ENCODE results near the gene TTC22.
A peak's percentile ranks its signal among the peaks of the same experiment; 100 is the strongest.

DNA sequence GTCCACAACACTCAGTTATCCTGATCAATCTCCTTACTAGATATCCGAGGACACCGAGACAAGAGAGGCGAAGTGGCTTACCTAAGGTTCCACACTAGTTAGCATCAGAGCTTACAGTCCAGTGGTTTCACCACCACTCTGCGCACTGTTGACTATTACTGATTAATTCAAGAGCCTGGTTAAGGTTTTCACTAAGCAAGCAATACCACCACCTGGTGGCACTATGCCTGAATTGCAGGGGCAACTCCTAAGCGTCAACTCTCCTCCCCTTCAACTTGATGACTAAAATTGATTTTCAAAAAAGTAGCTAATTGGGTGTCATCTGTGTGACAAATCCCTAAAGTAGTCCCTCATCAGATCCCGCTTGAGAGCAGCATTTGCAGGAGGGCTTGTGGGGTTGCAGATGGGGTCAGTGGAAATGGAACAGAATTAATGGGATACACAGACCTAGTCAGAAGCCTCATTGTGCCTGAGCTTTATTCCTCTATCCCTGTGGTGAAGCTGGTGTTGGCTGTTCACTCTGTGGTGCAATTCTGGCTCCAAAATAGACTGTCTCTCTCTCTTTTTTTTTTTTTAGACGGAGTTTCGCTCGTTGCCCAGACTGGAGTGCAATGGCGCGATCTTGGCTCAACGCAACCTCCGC, 9.1 kb downstream of the TTC22 start:
- TF ChIP-seq, protein P1, sequence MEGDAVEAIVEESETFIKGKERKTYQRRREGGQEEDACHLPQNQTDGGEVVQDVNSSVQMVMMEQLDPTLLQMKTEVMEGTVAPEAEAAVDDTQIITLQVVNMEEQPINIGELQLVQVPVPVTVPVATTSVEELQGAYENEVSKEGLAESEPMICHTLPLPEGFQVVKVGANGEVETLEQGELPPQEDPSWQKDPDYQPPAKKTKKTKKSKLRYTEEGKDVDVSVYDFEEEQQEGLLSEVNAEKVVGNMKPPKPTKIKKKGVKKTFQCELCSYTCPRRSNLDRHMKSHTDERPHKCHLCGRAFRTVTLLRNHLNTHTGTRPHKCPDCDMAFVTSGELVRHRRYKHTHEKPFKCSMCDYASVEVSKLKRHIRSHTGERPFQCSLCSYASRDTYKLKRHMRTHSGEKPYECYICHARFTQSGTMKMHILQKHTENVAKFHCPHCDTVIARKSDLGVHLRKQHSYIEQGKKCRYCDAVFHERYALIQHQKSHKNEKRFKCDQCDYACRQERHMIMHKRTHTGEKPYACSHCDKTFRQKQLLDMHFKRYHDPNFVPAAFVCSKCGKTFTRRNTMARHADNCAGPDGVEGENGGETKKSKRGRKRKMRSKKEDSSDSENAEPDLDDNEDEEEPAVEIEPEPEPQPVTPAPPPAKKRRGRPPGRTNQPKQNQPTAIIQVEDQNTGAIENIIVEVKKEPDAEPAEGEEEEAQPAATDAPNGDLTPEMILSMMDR (IDR thresholded peaks at IDR 0.05; ENCODE audit: borderline replicate concordance, extremely low read depth, low read length, poor library complexity, severe bottlenecking): peak; percentile 89
- TF ChIP-seq EZH2 (IDR thresholded peaks at IDR 0.05; ENCODE audit: borderline replicate concordance, low read depth, low read length, severe bottlenecking): no peak
